KMS-11 (cell line): ENCODE results near the gene NRTN.
"Not testable (repeated sequence)": the region's sequence is repeated elsewhere in the genome, so short reads cannot be mapped to it uniquely, and the experiment has no call there.

Experiments used
- H2AFZ ChIP-seq: fragments of 200-600 bp; sonication (generic); 2 replicates; pipeline ENCODE4 v1.6.1; 2016; ENCODE audit warnings: antibody characterized with exemption, mixed run types, low read depth
- H3K27ac ChIP-seq: fragments of 200-600 bp; sonication (generic); 2 replicates; pipeline ENCODE4 v1.6.1; 2016; ENCODE audit warnings: mild to moderate bottlenecking, mixed run types
- H3K27me3 ChIP-seq: fragments of 200-600 bp; sonication (generic); 2 replicates; pipeline ENCODE4 v1.6.1; 2017; ENCODE audit warnings: mild to moderate bottlenecking, low read depth, mixed run types, moderate library complexity; ENCODE audit not compliant: insufficient read depth
- H3K36me3 ChIP-seq: fragments of 200-600 bp; sonication (generic); 2 replicates; pipeline ENCODE4 v1.6.1; 2017; ENCODE audit warnings: mild to moderate bottlenecking, mixed run types; ENCODE audit not compliant: insufficient read depth
- H3K4me1 ChIP-seq: fragments of 200-600 bp; sonication (generic); 2 replicates; pipeline ENCODE4 v1.6.1; 2016; ENCODE audit warnings: mild to moderate bottlenecking, low read depth, mixed run types; ENCODE audit not compliant: poor library complexity, severe bottlenecking
- H3K4me2 ChIP-seq: fragments of 200-600 bp; sonication (generic); 2 replicates; pipeline ENCODE4 v1.7.0; 2016; ENCODE audit warnings: mild to moderate bottlenecking, mixed run types
- H3K4me3 ChIP-seq: fragments of 200-600 bp; sonication (generic); IDR thresholded peaks from 2 replicates; pipeline ENCODE4 v1.6.1; 2017; ENCODE audit warnings: low read depth, low read length, mixed read lengths; ENCODE audit not compliant: insufficient read depth
- H3K79me2 ChIP-seq: fragments of 200-600 bp; sonication (generic); 2 replicates; pipeline ENCODE4 v1.6.1; 2016; ENCODE audit warnings: low read depth, mixed run types; ENCODE audit not compliant: insufficient read depth
- H3K9ac ChIP-seq: fragments of 200-600 bp; sonication (generic); 2 replicates; pipeline ENCODE4 v1.6.1; 2016; ENCODE audit warnings: mild to moderate bottlenecking, mixed run types
- H4K20me1 ChIP-seq: fragments of 200-600 bp; sonication (generic); 2 replicates; pipeline ENCODE4 v1.6.1; 2016; ENCODE audit warnings: mild to moderate bottlenecking, mixed run types; ENCODE audit not compliant: insufficient read depth
- CTCF ChIP-seq: fragments of 200-600 bp; sonication (generic); conservative IDR thresholded peaks from 2 replicates; pipeline ENCODE4 v1.6.1; 2017; ENCODE audit warnings: low read depth, mild to moderate bottlenecking, antibody characterized with exemption, low read length, moderate library complexity, mixed read lengths

Gene NRTN

GRCh38 chr19:5838353-5839064 lies 33.6 kb downstream of the NRTN start:
- no peak for TF ChIP-seq CTCF
- no peaks in the 10 kb centered on the region for H3K4me1 ChIP-seq
- H4K20me1 ChIP-seq: no peaks in the 10 kb centered on the region
- H3K4me3 ChIP-seq: no peak overlapping the region
- no peak overlapping the region for H3K4me2 ChIP-seq
- peaks cover 29% of the 10 kb centered on the region; the same call in 1 of the 2 replicates for H3K27me3 ChIP-seq
- no peak overlapping the region for H2AFZ ChIP-seq
- H3K79me2 ChIP-seq: no peaks in the 10 kb centered on the region
- H3K36me3 ChIP-seq: no peaks in the 10 kb centered on the region
- no peak overlapping the region for H3K9ac ChIP-seq
- no peak overlapping the region for H3K27ac ChIP-seq

- H3K27ac ChIP-seq: no peak within 1 kb of the TSS
- no peaks in the 10 kb centered on the region for H3K4me1 ChIP-seq
- no peak for TF ChIP-seq CTCF
- peaks cover 29% of the 10 kb centered on the region; the same call in 1 of the 2 replicates for H3K27me3 ChIP-seq
- no peaks in the 10 kb centered on the region for H3K36me3 ChIP-seq
- no peak within 1 kb of the TSS for H2AFZ ChIP-seq
- no peak within 1 kb of the TSS for H3K4me2 ChIP-seq
- H3K4me3 ChIP-seq: no peak within 1 kb of the TSS
- H4K20me1 ChIP-seq: no peaks in the 10 kb centered on the region
- H3K9ac ChIP-seq: no peak within 1 kb of the TSS
- no peaks in the 10 kb centered on the region for H3K79me2 ChIP-seq
Measured at GRCh38 chr19:5839065-5840017, 34.5 kb downstream of the NRTN start, which contains the start of gene FUT6. TSS of gene FUT6 (minus strand) at chr19:5839702. CDS start at chr19:5832567, 7,135 bp downstream.

DNA sequence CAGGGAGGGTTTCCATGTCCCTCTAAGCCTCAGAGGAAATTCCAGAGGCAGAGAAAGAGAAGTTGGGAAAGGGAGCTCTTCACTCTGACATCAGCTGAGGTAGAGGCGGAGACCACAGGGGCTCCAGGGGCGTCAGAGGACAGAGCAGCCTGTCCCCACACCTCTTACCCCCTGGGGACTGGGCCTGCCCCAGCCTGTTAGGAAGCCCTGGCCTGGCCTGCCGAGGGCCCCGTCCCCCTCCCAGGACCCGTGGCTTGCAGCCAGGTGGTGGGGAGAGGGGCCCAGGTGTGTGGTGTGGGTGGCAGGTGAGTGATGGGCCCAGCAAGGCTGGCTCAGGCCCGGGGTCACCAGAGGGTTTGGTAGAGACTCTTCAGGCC lies 36.9 kb downstream of the NRTN start:
- H2AFZ ChIP-seq, H4K20me1 ChIP-seq, H3K36me3 ChIP-seq, H3K9ac ChIP-seq, H3K27ac ChIP-seq, H3K79me2 ChIP-seq, H3K4me1 ChIP-seq, H3K4me2 ChIP-seq, H3K4me3 ChIP-seq: not testable (repeated sequence)
- H3K27me3 ChIP-seq: peaks cover 30% of the 10 kb centered on the region

- no peaks in the 10 kb centered on the region for H3K4me1 ChIP-seq
- no peaks in the 10 kb centered on the region for H4K20me1 ChIP-seq
- no peak overlapping the region for H3K4me2 ChIP-seq
- no peak overlapping the region for H3K4me3 ChIP-seq
- H3K79me2 ChIP-seq: no peaks in the 10 kb centered on the region
- H3K27me3 ChIP-seq: peaks cover 30% of the 10 kb centered on the region
- no peaks in the 10 kb centered on the region for H3K36me3 ChIP-seq
- H3K27ac ChIP-seq: no peak overlapping the region
- H3K9ac ChIP-seq: no peak overlapping the region
- no peak for TF ChIP-seq CTCF
- H2AFZ ChIP-seq: no peak overlapping the region
Measured at GRCh38 chr19:5843295-5843927, 38.5 kb downstream of the NRTN start.
